VCaP (cell line): ENCODE data around the gene KATNIP.

Experiments used
- H3K27ac ChIP-seq: fragments of 450-650 bp; 2 replicates; pipeline ENCODE4 v1.5.1; 2017
- TF ChIP-seq, protein P1 (sequence below): fragments of 450-650 bp; conservative IDR thresholded peaks from 2 replicates; pipeline ENCODE4 v1.5.1; 2017; ENCODE audit warnings: mild to moderate bottlenecking, moderate library complexity

KATNIP gene

DNA sequence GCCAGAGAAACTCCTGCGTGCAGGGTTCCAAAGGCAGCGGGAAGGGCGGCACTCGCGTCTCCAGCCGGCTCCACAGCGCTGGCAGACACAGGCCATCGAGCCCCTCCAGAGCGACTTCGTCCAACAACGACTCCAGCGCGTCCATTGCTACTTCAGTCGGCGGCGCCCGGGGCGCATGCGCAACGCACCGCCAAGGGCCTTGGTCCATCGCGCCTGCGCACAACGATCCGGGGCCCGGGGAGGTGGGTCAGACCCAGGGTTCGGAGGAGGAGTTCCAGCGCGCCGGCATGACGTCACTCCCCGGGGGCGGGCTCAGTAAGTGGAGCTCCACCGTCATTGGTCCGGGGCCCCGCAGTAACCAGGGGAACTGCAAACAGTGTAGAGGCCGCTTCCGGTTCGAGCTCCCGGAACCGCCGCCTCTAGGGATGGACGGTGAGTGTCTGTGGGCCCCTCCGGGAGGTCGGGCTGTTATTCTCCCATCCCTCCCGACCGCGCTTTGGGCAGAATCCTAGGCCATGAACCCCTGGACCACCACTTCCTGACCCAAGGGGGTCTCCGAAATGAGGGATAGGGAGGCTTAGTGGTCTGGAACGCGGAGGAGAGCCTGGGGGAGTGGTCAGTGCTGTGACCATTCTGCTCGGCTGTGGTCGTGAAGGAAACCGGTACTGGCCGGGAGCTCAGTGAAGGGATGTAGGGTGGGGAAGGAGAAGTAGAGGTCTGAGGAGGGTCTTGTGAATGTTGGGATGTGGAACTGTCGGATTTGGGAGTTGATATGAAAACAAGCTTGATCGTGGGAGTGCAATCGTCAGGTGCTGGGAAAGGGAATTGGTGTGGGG is at the start of gene KATNIP, which contains the start of gene GTF3C1:
TSS of gene KATNIP (plus strand) at position 399 of the 836 bp plus-strand sequence. CDS start at position 426, 27 bp downstream.
TSS of gene GTF3C1 (minus strand) at position 168 of the 836 bp plus-strand sequence. CDS start at position 145, 23 bp downstream.
- peak within 1 kb of the TSS; percentile 65 for H3K27ac ChIP-seq
- TF ChIP-seq, protein P1, sequence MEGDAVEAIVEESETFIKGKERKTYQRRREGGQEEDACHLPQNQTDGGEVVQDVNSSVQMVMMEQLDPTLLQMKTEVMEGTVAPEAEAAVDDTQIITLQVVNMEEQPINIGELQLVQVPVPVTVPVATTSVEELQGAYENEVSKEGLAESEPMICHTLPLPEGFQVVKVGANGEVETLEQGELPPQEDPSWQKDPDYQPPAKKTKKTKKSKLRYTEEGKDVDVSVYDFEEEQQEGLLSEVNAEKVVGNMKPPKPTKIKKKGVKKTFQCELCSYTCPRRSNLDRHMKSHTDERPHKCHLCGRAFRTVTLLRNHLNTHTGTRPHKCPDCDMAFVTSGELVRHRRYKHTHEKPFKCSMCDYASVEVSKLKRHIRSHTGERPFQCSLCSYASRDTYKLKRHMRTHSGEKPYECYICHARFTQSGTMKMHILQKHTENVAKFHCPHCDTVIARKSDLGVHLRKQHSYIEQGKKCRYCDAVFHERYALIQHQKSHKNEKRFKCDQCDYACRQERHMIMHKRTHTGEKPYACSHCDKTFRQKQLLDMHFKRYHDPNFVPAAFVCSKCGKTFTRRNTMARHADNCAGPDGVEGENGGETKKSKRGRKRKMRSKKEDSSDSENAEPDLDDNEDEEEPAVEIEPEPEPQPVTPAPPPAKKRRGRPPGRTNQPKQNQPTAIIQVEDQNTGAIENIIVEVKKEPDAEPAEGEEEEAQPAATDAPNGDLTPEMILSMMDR = no peak

DNA sequence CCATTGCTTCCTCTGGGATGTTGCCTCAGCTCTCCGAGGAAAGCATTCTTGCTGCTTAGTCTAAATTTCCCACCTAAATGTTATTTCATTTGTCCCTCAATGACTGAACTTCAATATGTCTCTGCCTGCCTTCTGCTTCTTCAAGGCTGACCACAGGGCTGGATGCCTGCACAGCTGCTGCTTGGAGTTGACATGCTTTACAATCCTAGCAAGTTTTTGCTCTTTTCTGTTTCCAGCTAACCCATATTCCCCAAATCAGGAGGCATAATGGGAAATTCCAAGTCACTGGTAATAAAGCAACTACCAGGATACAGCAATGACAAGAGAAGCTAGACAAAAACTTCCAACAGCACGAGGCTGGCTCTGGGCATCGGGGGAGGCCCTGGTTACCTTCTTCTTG is 49.1 kb upstream of the KATNIP start:
- no peak overlapping the region for H3K27ac ChIP-seq
- TF ChIP-seq, protein P1 = no peak

- TF ChIP-seq, protein P1 = no peak
- H3K27ac ChIP-seq = no peak overlapping the region
Observed at GRCh38 chr16:27503662-27504061, 46.3 kb upstream of the KATNIP start.

- TF ChIP-seq, protein P1 = no peak
- H3K27ac ChIP-seq = no peak overlapping the region
Observed at GRCh38 chr16:27505297-27506236, 44.4 kb upstream of the KATNIP start.

DNA sequence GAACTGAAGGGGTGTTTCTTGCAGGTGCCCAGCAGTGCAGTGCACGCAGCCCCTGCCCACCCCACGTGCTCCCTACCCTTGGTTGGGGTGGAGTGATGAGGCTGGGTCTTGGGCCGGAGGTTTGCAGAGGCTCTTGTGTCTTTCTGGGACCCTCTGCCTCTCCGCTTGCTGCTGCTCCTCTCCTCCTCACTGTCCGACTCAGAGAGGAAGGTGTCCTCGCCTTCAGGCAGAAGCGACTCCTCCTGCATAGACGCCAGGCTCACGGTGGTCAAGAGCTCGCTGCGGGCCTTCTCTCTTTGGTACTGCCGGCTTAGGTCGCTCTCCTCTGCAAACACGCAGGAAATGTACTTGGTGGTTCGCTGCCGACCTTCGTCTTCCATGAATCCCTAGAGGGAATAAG is 43.2 kb upstream of the KATNIP start:
- no peak overlapping the region for H3K27ac ChIP-seq
- TF ChIP-seq, protein P1 = no peak

DNA sequence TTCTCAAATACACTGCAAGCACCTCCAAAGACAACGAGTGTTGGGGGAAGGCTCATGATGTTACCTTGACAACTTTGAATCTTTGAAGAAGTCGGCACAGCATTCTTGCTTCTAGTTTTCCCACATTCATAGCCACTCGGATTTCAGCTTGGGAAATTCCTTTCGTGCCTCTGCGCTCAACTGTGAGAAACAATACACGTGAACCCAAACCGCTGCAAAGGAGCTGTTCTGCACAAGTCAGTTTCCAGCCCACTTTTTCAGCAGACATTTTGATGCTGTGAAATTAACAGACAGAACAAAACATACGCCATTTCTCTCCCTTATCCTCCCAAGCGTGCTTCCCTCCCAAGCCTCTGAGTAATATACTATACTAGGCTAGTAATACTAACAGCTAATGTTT is 41.5 kb upstream of the KATNIP start:
- TF ChIP-seq, protein P1 = no peak
- no peak overlapping the region for H3K27ac ChIP-seq
